Ishikawa (cell line): Measurements from ENCODE around the gene MON2.

ENCODE experiments used
- CEBPB ChIP-seq: IDR thresholded peaks from 2 replicates; pipeline ENCODE4 v1.6.1; 2012
- EGR1 ChIP-seq: IDR thresholded peaks from 2 replicates; pipeline ENCODE4 v1.6.1; 2012
- EP300 ChIP-seq: IDR thresholded peaks from 2 replicates; pipeline ENCODE4 v1.6.1; 2012; ENCODE audit warnings: borderline replicate concordance
- FOXM1 ChIP-seq: IDR thresholded peaks from 2 replicates; pipeline ENCODE4 v1.6.1; 2012; ENCODE audit warnings: low read depth, borderline replicate concordance
- NFIC ChIP-seq: IDR thresholded peaks from 2 replicates; pipeline ENCODE4 v1.6.1; 2012
- RAD21 ChIP-seq: IDR thresholded peaks from 2 replicates; pipeline ENCODE4 v1.6.1; 2012; ENCODE audit warnings: low read depth
- REST ChIP-seq: IDR thresholded peaks from 2 replicates; pipeline ENCODE4 v1.6.1; 2012; ENCODE audit warnings: low read depth, mild to moderate bottlenecking
- TAF1 ChIP-seq: IDR thresholded peaks from 2 replicates; pipeline ENCODE4 v1.6.1; 2012; ENCODE audit warnings: low read depth, mild to moderate bottlenecking
- TCF12 ChIP-seq: IDR thresholded peaks from 2 replicates; pipeline ENCODE4 v1.6.1; 2012; ENCODE audit warnings: low read depth
- TEAD4 ChIP-seq: IDR thresholded peaks from 2 replicates; pipeline ENCODE4 v1.6.1; 2012
- YY1 ChIP-seq: IDR thresholded peaks from 2 replicates; pipeline ENCODE4 v1.6.1; 2012; ENCODE audit warnings: low read depth
- ZBTB7A ChIP-seq: IDR thresholded peaks from 2 replicates; pipeline ENCODE4 v1.6.1; 2012; ENCODE audit warnings: low read depth
- TF ChIP-seq, protein P1 (sequence below): IDR thresholded peaks from 2 replicates; pipeline ENCODE4 v1.6.1; 2012
- TF ChIP-seq, protein P2 (sequence below): IDR thresholded peaks from 2 replicates; pipeline ENCODE4 v1.6.1; 2012

DNA sequence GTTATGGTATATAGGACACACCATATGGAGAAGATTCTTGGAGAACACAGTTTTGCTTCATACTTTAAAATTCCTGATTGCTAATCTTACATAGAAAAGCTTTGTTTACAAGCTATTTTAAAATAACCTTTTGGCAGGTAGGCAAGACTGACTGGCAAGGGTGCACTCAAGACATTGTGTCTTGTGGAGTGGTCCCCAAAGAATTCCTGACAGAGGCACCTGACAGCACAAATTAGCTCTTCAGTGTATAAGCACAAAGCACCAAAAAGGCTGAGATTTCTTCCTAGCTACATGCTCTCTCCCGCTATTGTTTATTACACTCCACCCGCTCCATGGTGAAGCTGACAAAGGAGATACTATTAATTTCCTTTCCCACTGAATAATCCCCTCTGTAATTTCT lies 139.4 kb downstream of the MON2 start:
- TF ChIP-seq YY1 (no peak), TAF1 (no peak), EGR1 (no peak), NFIC (no peak), REST (no peak), EP300 (no peak), RAD21 (no peak), CEBPB (no peak), TCF12 (no peak), FOXM1 (no peak), ZBTB7A (no peak), TEAD4 (no peak)
- TF ChIP-seq, protein P1, sequence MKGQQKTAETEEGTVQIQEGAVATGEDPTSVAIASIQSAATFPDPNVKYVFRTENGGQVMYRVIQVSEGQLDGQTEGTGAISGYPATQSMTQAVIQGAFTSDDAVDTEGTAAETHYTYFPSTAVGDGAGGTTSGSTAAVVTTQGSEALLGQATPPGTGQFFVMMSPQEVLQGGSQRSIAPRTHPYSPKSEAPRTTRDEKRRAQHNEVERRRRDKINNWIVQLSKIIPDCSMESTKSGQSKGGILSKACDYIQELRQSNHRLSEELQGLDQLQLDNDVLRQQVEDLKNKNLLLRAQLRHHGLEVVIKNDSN: no peak
- TF ChIP-seq, protein P2, sequence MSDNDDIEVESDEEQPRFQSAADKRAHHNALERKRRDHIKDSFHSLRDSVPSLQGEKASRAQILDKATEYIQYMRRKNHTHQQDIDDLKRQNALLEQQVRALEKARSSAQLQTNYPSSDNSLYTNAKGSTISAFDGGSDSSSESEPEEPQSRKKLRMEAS: no peak
